HG03469 (cell line): ENCODE results near the gene IL2RA.

Experiments used
- ATAC-seq: cut with Tn5 transposase; IDR thresholded peaks from one replicate; pipeline ENCODE4 v1.9.1; 2021; ENCODE audit warnings: mild to moderate bottlenecking, moderate library complexity, moderate number of reproducible peaks; ENCODE audit not compliant: unreplicated experiment

The IL2RA gene

DNA sequence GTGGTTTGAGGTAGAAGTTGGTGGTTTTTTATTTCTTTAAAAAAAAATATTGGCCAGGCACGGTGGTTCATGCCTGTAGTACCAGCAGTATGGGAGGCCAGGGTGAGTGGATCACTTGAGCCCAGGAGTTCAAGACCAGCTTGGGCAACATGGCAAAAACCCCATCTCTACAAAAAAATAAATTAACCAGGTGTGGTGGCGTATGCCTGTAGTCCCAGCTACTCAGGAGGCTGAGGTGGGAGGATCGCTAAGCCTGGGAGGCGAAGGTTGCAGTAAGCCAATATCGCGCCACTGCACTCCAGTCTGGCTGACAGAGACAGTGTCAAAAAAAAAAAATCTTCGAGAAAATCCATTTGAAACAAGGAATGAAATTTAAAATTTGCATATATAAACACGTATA is 1.1 kb downstream of the IL2RA start:
- no peak for ATAC-seq

GRCh38 chr10:6059506-6059905 is 2.7 kb downstream of the IL2RA start:
- no peak for ATAC-seq

DNA sequence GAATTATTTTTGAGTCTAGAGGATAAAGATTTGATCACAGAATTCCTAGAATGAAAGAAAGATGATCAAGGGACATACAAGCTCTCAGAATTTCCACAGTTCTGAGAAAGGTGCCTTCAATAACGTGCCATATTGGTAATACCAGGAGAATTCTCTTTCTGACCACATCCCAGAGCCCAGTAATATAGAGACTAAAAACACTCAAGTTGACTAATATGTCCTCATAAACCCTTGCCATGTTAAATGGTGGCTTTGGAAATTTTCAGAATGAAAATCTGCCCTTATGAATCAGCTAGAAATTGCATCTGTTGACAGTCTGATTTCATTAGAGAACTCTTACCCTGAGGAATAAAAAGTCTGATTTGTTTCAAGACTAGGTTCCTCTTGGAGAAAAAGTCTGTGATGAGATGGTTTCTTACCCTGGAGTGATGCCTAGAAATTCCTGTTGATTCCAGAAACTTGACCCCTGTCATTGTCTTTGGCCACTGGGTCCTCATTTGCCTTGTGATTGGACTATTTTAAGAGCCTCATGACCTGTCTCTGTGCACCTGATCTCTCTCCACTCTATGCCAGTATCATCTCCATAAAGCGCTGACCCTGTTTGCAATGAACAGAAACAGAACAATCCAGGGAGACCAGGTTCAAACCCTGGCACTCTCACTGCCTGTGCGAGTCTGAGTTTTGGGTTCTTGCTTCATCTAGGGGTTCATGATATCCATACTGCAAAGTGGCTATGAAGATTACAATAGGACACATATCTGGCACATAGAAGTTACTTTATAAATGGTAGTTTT is 3.3 kb downstream of the IL2RA start:
- ATAC-seq = no peak

- ATAC-seq = no peak
These were observed 5.6 kb downstream of the IL2RA start for GRCh38 chr10:6056411-6057135.

DNA sequence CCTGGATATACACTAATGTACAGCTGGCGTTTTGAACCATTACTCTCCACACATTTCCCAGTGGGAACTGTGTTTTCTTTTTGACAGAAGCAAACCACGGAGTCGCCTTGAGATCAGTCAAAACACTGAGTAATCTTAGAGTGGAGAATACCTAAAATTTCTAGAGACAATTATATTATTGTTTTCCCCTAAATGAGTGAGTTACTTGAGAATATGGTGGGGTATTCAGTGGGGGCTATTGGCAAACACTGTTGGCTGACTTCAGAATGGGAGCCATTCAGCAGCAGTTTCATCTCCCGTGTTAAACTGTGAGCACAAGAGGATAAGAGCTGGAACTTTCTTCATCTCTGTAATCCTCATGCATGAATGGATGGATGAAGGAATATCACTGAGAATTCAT is 6.2 kb downstream of the IL2RA start:
- ATAC-seq = no peak

GRCh38 chr10:6054884-6055283 is 7.3 kb downstream of the IL2RA start:
- ATAC-seq = no peak

DNA sequence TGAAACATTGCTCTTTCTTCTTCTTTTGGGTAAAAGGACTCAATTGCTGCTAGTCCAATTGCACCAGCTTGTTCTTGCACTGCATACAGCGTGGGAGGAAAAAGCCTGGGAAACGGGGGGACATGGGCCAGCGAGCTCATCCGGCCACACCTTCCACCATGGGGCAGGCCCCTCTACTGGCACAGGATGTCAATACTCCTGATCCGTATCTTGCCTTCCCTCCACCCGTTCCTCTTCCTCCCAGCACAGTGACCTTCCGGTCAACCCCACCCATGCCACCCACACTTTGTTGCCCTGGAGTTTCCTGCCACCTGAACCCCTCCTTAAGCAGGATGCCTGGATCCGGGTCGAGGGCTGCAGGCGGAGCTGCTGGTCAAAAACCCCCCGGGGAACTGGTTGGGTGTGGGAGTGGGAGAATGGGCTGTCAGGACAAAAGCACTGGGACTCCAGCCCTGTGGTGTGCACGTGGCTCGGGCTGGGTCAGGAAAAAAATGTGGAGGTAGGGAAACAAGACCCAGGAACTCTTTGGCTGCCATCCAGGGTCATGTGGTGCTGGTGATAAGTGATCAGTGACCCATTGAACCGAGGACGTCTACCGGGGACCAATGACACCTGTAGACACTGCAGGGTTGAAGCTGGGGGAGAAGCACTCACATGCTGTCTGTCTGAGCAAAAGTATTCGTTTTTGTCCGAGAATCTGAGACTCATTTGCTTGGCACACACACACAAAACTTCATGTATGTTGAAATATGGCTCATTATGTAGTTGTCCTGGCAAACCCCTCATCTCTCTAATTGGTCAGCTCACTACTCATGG is 8.1 kb downstream of the IL2RA start:
- no peak for ATAC-seq

DNA sequence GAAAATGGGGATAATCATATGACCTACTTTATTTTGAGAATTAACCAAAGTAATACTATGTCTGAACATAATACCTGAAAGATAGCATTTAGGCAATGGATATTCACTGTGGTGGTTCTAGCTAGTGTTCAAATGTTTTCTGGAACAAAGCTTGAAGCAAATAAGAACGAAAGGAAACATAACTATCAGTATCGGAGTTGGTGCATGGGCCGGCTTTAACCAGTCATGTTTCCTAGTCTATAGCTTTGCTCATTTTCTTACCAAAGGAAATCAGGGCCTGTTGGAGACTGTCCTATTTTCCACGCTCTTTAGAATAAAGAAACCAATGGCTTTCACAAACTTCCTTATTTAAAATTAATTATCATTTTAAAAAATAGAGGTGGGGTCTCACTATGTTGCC is 8.9 kb downstream of the IL2RA start:
- ATAC-seq = no peak

GRCh38 chr10:6052247-6053221 is 9.6 kb downstream of the IL2RA start:
- peak; percentile 17 for ATAC-seq

DNA sequence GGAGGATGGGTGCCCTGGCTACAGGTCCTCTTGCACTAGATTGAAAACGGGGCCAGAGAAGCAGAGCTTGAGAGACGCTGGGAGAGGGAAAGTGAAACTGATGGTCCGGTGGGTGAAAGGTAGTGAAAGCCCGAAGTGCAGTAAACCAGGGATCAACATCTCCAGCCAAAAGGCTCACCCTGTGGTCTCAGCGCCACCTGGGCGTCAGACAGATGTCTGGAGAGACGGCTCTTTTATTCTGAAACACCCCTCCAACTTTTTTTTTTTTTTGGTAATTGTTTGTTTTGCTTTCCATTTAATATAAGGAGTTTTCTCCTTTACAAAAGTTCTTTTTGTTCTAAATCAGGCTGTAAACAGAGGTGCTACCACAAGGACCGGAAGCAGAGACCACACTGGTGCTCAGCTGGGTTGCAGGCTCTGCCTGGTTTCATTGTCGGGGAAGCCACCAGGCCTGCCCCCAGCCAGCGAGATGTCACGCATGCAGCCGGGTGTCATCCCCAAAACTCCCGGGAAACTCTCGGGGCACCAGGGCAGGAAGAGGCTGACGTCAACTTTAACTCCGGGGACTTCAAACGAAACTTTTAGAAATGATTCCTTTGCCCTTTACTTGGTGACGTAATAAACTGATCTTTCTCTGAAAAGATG is 11.2 kb downstream of the IL2RA start:
- ATAC-seq = peak; percentile 51

DNA sequence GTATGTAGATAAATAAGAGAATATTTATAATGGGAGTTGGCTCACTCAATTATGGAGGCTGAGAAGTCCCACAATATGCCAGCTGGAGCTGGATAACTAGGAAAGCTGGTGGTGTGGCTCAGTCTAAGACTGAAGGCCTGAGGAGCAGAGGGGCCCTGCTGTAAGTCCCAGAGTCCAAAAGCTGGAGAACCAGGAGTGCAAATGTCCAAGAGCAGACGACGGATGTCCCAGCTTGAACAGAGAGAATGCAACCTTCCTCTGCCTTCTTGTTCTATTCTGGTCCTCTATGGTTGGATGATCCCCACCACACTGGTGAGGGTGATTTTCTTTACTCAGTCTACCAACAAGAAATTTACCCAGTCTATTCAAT is 13.2 kb downstream of the IL2RA start:
- no peak for ATAC-seq

- ATAC-seq = no peak
These were observed 13.7 kb downstream of the IL2RA start for GRCh38 chr10:6048281-6049030.

- no peak for ATAC-seq
These were observed 14.3 kb downstream of the IL2RA start for GRCh38 chr10:6047847-6048246.

- ATAC-seq = no peak
These were observed 15.2 kb downstream of the IL2RA start for GRCh38 chr10:6046773-6047611.

GRCh38 chr10:6045878-6046772 is 16.0 kb downstream of the IL2RA start:
- no peak for ATAC-seq

DNA sequence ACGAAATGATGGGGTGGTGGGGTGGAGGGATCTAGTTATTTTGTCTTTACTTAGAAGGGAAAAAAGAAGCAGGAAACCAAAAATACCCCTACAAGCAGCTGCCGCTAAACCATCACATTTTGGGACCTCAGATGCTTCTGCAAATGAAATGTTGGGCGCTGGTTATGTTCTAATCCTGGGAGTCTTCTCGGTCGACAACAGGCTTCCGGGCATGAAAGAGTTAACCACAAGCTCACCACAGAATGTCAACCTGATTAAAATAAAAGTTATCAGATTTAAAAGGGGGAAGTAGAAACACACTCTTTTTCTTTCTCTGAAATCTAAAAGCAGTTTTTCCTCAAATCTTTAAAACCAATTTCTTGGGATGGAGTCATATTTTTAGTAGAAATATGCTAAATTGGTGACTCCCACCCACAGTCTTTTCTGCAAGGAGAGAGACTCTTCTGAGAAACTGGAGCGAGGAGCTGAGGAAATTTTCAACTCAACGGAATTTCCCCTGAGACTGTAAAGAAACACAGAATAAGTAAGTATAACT is 16.8 kb downstream of the IL2RA start:
- ATAC-seq = no peak

- no peak for ATAC-seq
These were observed 17.3 kb downstream of the IL2RA start for GRCh38 chr10:6044751-6045313.
